Medulla oblongata (tissue), 1 donor: ENCODE results near the gene WAC.

ENCODE experiments used
- DNase-seq: peaks from one replicate; pipeline ENCODE4 v3.0.0-alpha.2; 2015; ENCODE audit errors: extremely low spot score

The WAC gene

DNA sequence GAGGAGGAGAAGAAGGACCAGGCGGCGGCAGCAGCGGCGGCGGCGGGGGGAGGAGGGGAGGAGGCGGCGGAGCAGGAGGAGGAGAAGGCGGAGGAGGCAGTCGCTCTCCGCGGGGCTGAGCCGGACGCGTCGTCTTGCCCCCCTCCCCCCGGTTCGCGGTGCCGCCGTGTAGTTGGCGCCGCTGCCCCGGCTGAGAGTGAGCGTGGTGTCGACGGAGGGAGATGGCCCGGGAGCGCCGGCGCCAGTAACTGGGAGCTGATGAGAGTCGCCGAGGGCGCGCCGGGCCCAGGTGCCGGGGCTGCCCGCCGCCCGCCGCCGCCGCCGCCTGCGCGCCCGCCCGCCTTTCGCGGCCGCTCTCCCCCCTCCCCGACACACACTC lies 257 bp downstream of the WAC start:
- DNase-seq, result no peak

DNA sequence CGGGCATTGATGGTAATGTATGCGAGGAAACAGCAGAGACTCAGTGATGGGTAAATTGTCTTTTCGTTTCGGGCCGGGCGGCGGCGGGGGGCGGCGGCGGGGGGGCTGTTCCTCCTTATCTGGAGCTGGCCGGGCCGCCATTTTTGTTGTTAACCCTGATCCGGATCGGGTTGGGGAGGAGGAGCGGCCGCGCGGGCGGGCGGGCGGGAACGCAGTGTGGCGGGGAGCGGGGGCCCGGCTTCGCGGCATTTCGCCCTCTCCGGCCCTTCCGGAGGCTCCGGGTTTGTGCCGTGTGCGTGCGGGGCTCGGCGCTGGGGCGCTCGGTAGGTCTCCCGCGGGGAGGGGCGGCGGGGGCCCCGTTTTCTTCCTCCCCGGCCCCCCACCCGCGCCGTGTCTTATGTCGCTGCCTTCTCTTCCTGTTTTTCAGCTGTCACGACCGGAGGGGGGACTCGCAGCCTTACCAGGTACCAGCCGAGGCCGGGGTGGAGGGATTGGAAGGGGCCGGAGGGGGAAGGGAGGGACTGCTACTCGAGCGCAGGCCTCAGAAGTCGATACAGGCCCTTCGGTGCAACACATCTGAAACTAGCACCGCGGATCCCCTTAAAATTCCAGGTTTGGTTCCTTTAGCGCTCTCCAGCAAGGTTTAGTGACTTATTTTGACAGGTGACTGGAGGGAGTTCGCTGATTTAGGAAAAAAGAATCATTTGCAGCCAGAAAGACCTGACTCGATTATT lies 820 bp downstream of the WAC start:
- peak; percentile 58 for DNase-seq

DNA sequence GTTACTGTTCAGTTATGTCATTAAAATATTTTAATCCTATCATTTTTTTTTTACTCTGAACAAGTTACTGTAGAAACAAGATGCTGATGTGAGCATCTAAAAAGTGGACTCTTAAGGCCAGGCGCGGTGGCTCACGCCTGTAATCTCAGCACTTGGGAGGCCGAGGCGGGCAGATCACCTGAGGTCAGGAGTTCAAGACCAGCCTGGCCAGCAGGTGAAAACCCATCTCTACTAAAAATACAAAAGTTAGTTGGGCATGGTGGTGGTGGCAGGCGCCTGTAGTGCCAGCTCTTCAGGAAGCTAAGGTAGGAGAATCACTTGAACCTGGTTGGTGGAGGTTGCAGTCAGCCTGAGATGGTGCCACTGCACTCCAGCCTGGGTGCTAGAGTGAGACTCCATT lies 2.9 kb downstream of the WAC start:
- no peak for DNase-seq

DNA sequence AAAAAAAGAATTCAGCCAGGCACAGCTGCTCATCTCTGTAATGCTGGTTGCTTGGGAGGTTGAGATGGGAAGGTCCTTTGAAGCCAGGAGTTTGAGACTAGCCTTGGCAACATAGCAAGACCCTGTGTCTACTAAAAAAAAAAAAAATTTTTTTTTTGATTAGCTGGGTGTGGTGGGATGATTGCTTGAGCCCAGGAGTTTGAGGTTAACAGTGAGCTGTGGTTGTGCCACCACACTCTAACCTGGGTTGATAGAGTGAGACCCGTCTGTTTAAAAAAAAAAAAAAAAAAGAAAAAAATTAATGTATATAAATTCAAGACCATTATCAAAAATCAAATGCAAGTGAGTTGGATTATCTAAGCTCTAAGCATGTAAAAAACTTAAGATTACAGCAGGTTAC lies 5.7 kb downstream of the WAC start:
- no peak for DNase-seq

DNA sequence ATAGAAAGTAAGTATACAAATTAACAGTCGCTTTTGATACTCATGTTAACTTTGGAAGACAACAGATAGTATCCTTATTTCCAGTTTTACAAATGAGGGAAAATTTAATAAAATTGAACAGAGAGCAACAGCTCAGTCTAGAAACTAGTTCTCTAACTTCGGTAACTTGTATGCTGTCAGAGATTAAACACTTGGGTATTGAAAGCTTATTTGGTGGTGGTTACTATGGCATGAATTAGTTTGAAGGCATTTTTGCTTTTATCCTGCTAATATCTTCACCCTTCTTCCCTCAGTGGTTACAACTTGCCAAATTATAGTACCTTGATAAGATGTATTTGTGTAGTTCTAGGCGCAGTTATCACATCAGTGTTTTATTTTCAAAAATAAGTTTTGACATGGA lies 7.2 kb downstream of the WAC start:
- no peak for DNase-seq

- peak; percentile 27 for DNase-seq
These were observed 8.9 kb downstream of the WAC start for GRCh38 chr10:28541717-28542365.

DNA sequence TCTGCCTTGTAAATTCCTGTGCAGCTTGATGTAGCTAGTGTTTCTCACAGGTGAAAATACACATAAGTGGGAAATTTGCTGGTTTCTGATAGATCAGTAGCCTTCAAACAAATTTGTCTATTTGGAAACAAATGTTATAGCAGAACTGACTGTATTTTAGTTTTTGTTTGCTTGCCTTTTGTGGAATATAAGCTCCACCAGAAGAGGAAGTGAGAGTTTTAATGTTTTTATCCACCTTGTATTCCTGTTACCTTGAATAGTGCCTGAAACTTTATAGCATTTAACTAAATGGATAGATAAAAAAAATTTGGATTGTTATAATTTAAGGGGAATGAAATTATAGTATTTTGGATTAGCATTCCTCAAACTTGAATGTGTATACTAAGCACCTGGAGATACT lies 9.8 kb downstream of the WAC start:
- no peak for DNase-seq

GRCh38 chr10:28544058-28544457 lies 11.1 kb downstream of the WAC start:
- no peak for DNase-seq

- no peak for DNase-seq
These were observed 13.2 kb downstream of the WAC start for GRCh38 chr10:28545967-28546644.

- DNase-seq, result no peak
These were observed 16.0 kb downstream of the WAC start for GRCh38 chr10:28548781-28549498.

GRCh38 chr10:28551086-28551485 lies 18.2 kb downstream of the WAC start:
- no peak for DNase-seq

DNA sequence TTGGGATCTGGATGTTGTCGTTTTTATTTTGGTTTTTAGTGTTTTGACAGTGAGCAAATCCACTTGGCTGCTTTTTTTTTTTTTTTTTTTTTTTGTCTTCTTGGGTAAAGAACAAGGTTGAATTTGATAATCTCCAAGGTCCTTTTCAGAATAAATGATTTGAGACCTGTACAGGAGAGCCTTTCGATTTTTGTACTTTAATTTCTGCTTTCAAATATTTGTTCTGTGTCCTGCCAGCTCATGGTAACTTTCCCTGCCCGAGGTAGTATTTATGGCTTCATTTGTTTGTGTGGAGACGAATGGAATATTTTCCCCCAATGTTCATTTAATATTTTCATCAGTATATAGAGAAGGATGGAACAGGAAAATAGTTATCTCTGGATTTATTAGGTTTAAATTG lies 19.9 kb downstream of the WAC start:
- no peak for DNase-seq

GRCh38 chr10:28554009-28554408 lies 21.1 kb downstream of the WAC start:
- DNase-seq, result no peak

GRCh38 chr10:28554952-28555351 lies 22.0 kb downstream of the WAC start:
- no peak for DNase-seq

DNA sequence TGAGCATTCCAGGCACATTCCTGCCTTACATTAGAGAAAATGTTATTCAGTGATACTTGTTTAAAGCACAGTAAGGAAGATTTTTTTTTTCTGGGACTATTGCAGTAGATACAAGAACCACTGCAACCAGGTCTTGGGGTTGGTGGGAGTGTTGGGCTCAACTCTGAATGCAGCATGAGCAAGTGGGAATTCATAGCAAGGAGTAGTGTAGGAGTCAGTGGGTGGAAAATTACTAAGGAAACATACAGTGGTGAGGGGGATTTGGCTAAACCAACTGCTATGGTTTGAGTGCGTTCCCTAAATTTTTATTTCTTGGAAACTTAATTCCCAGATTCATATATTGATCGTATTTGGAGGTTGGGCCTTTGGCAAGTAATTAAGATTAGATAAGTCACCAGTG lies 22.4 kb downstream of the WAC start:
- DNase-seq, result no peak

DNA sequence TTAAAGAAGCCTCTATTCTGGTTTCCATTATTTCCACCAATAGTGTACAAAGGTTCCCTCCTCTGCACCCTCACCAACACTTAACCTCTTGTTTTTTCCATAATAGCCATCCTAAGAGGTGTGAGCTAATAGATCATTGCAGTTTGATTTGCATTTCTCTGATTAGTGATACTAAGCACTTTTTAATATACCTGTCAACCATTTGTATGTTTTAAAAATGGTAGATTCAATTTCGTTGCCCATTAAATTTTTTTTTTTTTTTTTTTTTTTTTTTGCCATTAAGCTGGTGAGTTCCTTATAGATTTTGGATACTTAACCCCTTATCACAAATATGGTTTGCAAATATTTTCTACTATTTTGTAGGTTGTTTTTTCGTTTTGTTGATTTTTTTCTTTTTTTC lies 23.2 kb downstream of the WAC start:
- no peak for DNase-seq

DNA sequence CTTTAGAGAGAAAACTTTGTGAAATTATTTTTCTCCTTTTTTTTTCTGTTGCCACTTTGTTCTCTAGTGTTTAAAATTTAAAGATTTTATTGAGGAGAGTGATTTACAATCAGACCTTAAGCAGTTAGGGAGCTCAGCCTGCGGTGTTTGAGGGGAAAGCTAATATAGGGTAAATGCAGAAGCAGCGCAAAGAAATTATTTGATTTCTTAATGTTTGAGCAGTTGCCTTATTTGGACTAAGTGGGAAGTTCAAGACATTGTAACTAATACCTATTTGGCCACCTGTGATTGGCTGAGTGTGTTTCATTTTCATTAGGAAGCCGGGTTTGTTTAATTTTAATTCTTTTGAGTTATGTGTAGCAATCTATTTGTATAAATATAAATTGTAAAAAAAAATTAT lies 25.3 kb downstream of the WAC start:
- DNase-seq, result no peak

DNA sequence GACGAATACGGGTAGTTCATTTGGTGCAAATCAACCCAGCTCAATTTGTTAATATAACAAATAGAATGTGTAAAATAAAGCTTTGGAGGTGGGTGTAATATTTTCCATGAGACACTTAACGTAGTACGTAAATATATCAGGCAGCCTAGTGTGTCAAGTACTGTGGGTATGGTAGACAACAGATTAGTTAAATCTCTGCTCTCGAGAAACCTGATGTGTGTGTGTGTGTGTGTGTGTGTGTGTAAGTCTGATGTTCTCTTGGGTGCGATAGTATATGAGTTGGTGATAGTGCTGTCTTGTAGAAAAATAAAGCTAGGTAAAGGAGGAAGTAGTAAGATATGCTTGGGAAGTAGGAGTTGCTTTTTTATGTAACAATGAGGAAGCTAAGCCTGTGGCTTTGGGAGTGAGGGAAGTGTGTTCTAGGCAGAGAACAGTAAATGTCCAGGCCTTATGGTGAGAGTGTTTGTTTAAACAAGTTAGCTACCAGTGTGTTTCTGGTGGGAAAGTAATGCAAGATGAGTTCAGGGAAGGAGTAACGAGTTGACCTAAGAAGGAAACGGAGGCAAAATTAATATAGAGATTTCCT lies 26.1 kb downstream of the WAC start:
- DNase-seq, result peak; percentile 34

- no peak for DNase-seq
These were observed 26.7 kb downstream of the WAC start for GRCh38 chr10:28559618-28560017.

DNA sequence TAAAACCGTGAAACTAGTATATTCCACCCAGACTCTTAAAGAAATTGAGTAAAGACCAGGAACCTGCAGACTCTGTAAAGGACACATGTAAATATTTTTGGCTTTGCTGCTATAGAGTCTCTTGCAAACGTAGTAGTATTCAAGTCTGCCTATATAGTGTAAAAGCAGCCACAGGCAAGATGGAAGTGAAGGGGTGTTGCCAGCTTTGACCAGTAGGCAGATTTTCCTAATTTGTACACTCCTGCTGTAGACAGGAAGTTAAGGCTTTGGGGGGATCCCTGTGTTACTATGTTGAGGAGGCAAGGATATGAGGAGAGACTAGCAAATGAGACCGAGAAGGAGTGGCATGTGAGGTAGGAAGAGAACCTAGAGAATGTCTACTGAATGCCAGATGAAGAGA lies 27.7 kb downstream of the WAC start:
- no peak for DNase-seq

GRCh38 chr10:28561531-28561930 lies 28.6 kb downstream of the WAC start:
- DNase-seq, result no peak

GRCh38 chr10:28564905-28565304 lies 32.0 kb downstream of the WAC start:
- no peak for DNase-seq
